Tibial nerve (tissue), 4 donors: ENCODE measurements around the gene ZBTB12. TPM values are rescaled to one million over a fixed set of nuclear protein-coding genes. Genes with fewer than 3 reads are reported as not detected.
"Not testable (repeated sequence)": the region's sequence is repeated elsewhere in the genome, so short reads cannot be mapped to it uniquely, and the experiment has no call there.

ENCODE experiments used
- DNase-seq, 2 donors: peaks; one replicate each; pipeline ENCODE4 v3.0.0-alpha.2; 2019; ENCODE audit warnings: low spot score in 2 of 2
- H3K27ac ChIP-seq, 4 donors: fragments of 200-600 bp; sonication (generic) in 3 of 4; one replicate each; pipeline ENCODE4 v1.5.1; 2017 to 2019; ENCODE audit warnings: mild to moderate bottlenecking in 1 of 4
- H3K27me3 ChIP-seq, 2 donors: fragments of 200-600 bp; sonication (generic) in 1 of 2; one replicate each; pipeline versions ENCODE4 v1.5.1 to v1.6.0; 2017 to 2019
- H3K36me3 ChIP-seq, 3 donors: fragments of 200-600 bp; sonication (generic); one replicate each; pipeline ENCODE4 v1.5.1; 2018 to 2019
- H3K4me1 ChIP-seq, 4 donors: fragments of 200-600 bp; sonication (generic) in 3 of 4; one replicate each; pipeline ENCODE4 v1.5.1; 2017 to 2019
- H3K4me3 ChIP-seq, 4 donors: fragments of 200-600 bp; sonication (generic) in 3 of 4; one replicate each; pipeline ENCODE4 v1.5.1; 2017 to 2019; ENCODE audit warnings: mild to moderate bottlenecking in 1 of 4, moderate library complexity in 1 of 4
- H3K9me3 ChIP-seq, 4 donors: fragments of 200-600 bp; sonication (generic) in 3 of 4; one replicate each; pipeline ENCODE4 v1.5.1; 2017 to 2019
- CTCF ChIP-seq, 5 experiments: fragments of 200-600 bp in 3 of 5; fragments of 450-650 bp in 2 of 5; sonication (generic) in 3 of 5; IDR thresholded peaks; one replicate each; pipeline ENCODE4 v1.5.1; 2016 to 2019; ENCODE audit warnings: antibody characterized with exemption in 5 of 5, mild to moderate bottlenecking in 3 of 5, moderate library complexity in 2 of 5
- EP300 ChIP-seq, 2 donors: sonication (generic); formaldehyde crosslinking; IDR thresholded peaks; one replicate each; pipeline ENCODE4 v1.6.1; 2017; ENCODE audit warnings: antibody characterized with exemption in 2 of 2, mild to moderate bottlenecking in 1 of 2
- POLR2A ChIP-seq, 2 donors: fragments of 450-650 bp; IDR thresholded peaks; one replicate each; pipeline ENCODE4 v1.6.1; 2017; ENCODE audit warnings: antibody characterized with exemption in 2 of 2, mild to moderate bottlenecking in 2 of 2, moderate library complexity in 2 of 2
- WGBS, 2 donors: methylation state at CpG; one replicate each; pipeline ENCODE4 v1.1.5; 2018; 5-methylcytosine and 5-hydroxymethylcytosine counted together
- total RNA-seq, 4 donors: library from RNA; depleted of rRNA; stranded (reverse); fragments of >200 nt; gene quantifications; one replicate each; pipeline ENCODE4 v1.1.0, GENCODE V29; 2016

The ZBTB12 gene
- total RNA-seq, 4 donors from 2014 or later: 0.63 to 3.5 (median 2.9) TPM

- no peaks in the 10 kb centered on the region for H3K27me3 ChIP-seq
- H3K4me1 ChIP-seq: peaks cover 0 to 7% (median 6%) of the 10 kb centered on the region in 4 donors
- H3K27ac ChIP-seq: no peak overlapping the region
- H3K9me3 ChIP-seq: no peaks in the 10 kb centered on the region
- H3K4me3 ChIP-seq: no peak overlapping the region
- WGBS, 2 donors: 15 to 16% methylated on average over 6 of the region's 6 CpGs
- TF ChIP-seq EP300 (IDR thresholded peaks at IDR 0.05) (no peak), CTCF (IDR thresholded peaks at IDR 0.05) (no peak), POLR2A (IDR thresholded peaks at IDR 0.05) (no peak)
- no peak for DNase-seq
- no peaks in the 10 kb centered on the region for H3K36me3 ChIP-seq
These were observed 38.4 kb upstream of the ZBTB12 start for GRCh38 chr6:31940256-31940664.

- Histone ChIP-seq H3K36me3 (no peaks in the 10 kb centered on the region), H3K27ac (no peak overlapping the region), H3K4me1 (no peaks in the 10 kb centered on the region), H3K27me3 (no peaks in the 10 kb centered on the region), H3K9me3 (no peaks in the 10 kb centered on the region), H3K4me3 (no peak overlapping the region)
- TF ChIP-seq CTCF (IDR thresholded peaks at IDR 0.05) (no peak), EP300 (IDR thresholded peaks at IDR 0.05) (no peak), POLR2A (IDR thresholded peaks at IDR 0.05) (no peak)
- 74 to 82% methylated on average over 9 of the region's 9 CpGs for WGBS, 2 donors
- DNase-seq: no peak
These were observed 33.9 kb upstream of the ZBTB12 start for GRCh38 chr6:31935823-31936222.

GRCh38 chr6:31935021-31935420 lies 33.1 kb upstream of the ZBTB12 start:
- Histone ChIP-seq H3K9me3 (no peaks in the 10 kb centered on the region), H3K4me3 (no peak overlapping the region), H3K36me3 (no peaks in the 10 kb centered on the region), H3K27me3 (no peaks in the 10 kb centered on the region), H3K4me1 (no peaks in the 10 kb centered on the region), H3K27ac (no peak overlapping the region)
- no peak for TF ChIP-seq CTCF (IDR thresholded peaks at IDR 0.05)
- TF ChIP-seq POLR2A (IDR thresholded peaks at IDR 0.05): no peak
- no peak for TF ChIP-seq EP300 (IDR thresholded peaks at IDR 0.05)
- 73 to 76% methylated on average over 3 of the region's 3 CpGs for WGBS, 2 donors
- DNase-seq: no peak

- TF ChIP-seq CTCF (IDR thresholded peaks at IDR 0.05) (no peak), POLR2A (IDR thresholded peaks at IDR 0.05) (no peak), EP300 (IDR thresholded peaks at IDR 0.05) (no peak)
- 78 to 81% methylated on average over 14 to 17 of the region's 19 CpGs for WGBS, 2 donors
- Histone ChIP-seq H3K4me1 (no peaks in the 10 kb centered on the region), H3K36me3 (no peaks in the 10 kb centered on the region), H3K4me3 (no peak overlapping the region), H3K9me3 (no peaks in the 10 kb centered on the region), H3K27ac (no peak overlapping the region), H3K27me3 (no peaks in the 10 kb centered on the region)
- no peak for DNase-seq
These were observed 31.7 kb upstream of the ZBTB12 start for GRCh38 chr6:31933537-31933936.

DNA sequence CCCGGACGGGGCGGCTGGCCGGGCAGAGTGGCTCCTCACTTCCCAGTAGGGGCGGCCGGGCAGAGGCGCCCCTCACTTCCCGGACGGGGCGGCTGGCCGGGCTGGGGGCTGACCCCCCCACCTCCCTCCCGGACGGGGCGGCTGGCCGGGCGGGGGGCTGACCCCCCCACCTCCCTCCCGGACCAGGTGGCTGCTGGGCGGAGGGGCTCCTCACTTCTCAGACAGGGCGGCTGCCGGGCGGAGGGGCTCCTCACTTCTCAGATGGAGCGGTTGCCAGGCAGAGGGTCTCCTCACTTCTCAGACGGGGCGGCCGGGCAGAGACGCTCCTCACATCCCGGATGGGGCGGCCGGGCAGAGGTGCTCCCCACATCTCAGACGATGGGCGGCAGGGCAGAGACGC lies 30.3 kb upstream of the ZBTB12 start:
- not testable (repeated sequence) for H3K4me3 ChIP-seq, DNase-seq, H3K4me1 ChIP-seq, H3K27ac ChIP-seq, H3K27me3 ChIP-seq, H3K36me3 ChIP-seq, H3K9me3 ChIP-seq
- WGBS, 2 donors: 94 to 100% methylated on average over 4 to 7 of the region's 32 CpGs

GRCh38 chr6:31930962-31931361 lies 29.1 kb upstream of the ZBTB12 start:
- H3K27me3 ChIP-seq: no peaks in the 10 kb centered on the region
- no peaks in the 10 kb centered on the region for H3K9me3 ChIP-seq
- TF ChIP-seq POLR2A (IDR thresholded peaks at IDR 0.05): no peak
- TF ChIP-seq EP300 (IDR thresholded peaks at IDR 0.05): no peak
- TF ChIP-seq CTCF (IDR thresholded peaks at IDR 0.05): no peak
- H3K27ac ChIP-seq: no peak overlapping the region
- H3K4me1 ChIP-seq: no peaks in the 10 kb centered on the region
- no peaks in the 10 kb centered on the region for H3K36me3 ChIP-seq
- 91 to 94% methylated on average over 1 of the region's 1 CpG for WGBS, 2 donors
- H3K4me3 ChIP-seq: no peak overlapping the region
- DNase-seq: no peak
